ENCODE data around the gene PCGF1.
A peak's percentile ranks its signal among the peaks of the same experiment; 100 is the strongest.
"Not testable (repeated sequence)": the region's sequence is repeated elsewhere in the genome, so short reads cannot be mapped to it uniquely, and the experiment has no call there.

PCGF1 gene

GRCh38 chr2:74482801-74483674 lies 24.5 kb downstream of the PCGF1 start, which contains the start of the genes CCDC142 and TTC31:
CCDC142 (minus strand) TSS chr2:74482998; CDS start chr2:74482837, 161 bp downstream.
TTC31 (plus strand) TSS chr2:74483081; CDS start chr2:74483096, 15 bp downstream.
- peak within 1 kb of the TSS; percentile 78 for H3K4me3 ChIP-seq (ENCODE audit: low read depth, low read length)
- H3K4me1 ChIP-seq (ENCODE audit: control insufficient read depth, insufficient read depth, low read length), result peaks cover 6% of the 10 kb centered on the region
- no peaks in the 10 kb centered on the region for H3K27me3 ChIP-seq (ENCODE audit: control insufficient read depth, insufficient read depth, low read length)
- H3K36me3 ChIP-seq (ENCODE audit: control insufficient read depth, insufficient read depth, low read length), result peaks cover 29% of the 10 kb centered on the region
- peak within 1 kb of the TSS; percentile 76 for H3K9ac ChIP-seq (ENCODE audit: low read depth, low read length)
- H3K9me3 ChIP-seq (ENCODE audit: control insufficient read depth, insufficient read depth, low read length), result no peaks in the 10 kb centered on the region
- peak within 1 kb of the TSS; percentile 90 for H3K27ac ChIP-seq (ENCODE audit: low read depth, low read length)

- Histone ChIP-seq H3K36me3 (ENCODE audit: control insufficient read depth, insufficient read depth, low read length) (peaks cover 34% of the 10 kb centered on the region), H3K27me3 (ENCODE audit: control insufficient read depth, insufficient read depth, low read length) (no peaks in the 10 kb centered on the region), H3K27ac (ENCODE audit: low read depth, low read length) (peak overlapping the region; percentile 90), H3K4me3 (ENCODE audit: low read depth, low read length) (peak overlapping the region; percentile 78), H3K4me1 (ENCODE audit: control insufficient read depth, insufficient read depth, low read length) (peaks cover 6% of the 10 kb centered on the region), H3K9me3 (ENCODE audit: control insufficient read depth, insufficient read depth, low read length) (no peaks in the 10 kb centered on the region), H3K9ac (ENCODE audit: low read depth, low read length) (peak overlapping the region; percentile 76)
Measured at GRCh38 chr2:74481961-74482800, 25.3 kb downstream of the PCGF1 start.

GRCh38 chr2:74481431-74481830 lies 26.1 kb downstream of the PCGF1 start:
- H3K9ac ChIP-seq (ENCODE audit: low read depth, low read length), result no peak overlapping the region
- no peaks in the 10 kb centered on the region for H3K9me3 ChIP-seq (ENCODE audit: control insufficient read depth, insufficient read depth, low read length)
- no peaks in the 10 kb centered on the region for H3K27me3 ChIP-seq (ENCODE audit: control insufficient read depth, insufficient read depth, low read length)
- H3K27ac ChIP-seq (ENCODE audit: low read depth, low read length), result no peak overlapping the region
- H3K4me1 ChIP-seq (ENCODE audit: control insufficient read depth, insufficient read depth, low read length), result peaks cover 6% of the 10 kb centered on the region
- peaks cover 36% of the 10 kb centered on the region for H3K36me3 ChIP-seq (ENCODE audit: control insufficient read depth, insufficient read depth, low read length)
- H3K4me3 ChIP-seq (ENCODE audit: low read depth, low read length), result peak overlapping the region; percentile 78

DNA sequence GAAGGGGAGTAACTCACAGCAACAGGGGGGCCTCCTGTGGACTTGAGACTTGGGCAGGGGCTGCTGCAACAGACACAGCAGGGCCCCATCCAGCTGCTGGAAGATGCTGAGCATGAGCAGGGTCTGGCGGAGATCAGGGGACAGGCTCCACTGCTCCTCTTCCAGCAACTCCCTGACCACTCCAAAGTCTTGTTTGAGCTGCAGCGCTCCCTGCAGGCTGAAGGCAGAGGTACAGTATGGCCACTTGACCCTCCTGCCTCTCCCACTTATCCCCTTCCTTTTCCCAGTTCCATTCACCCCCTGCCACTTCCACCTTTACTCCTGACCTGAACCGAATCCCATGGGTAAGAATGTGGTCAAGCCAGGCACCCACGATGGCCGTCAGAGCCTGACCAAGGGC lies 32.6 kb downstream of the PCGF1 start:
- no peaks in the 10 kb centered on the region for H3K9me3 ChIP-seq (ENCODE audit: control insufficient read depth, insufficient read depth, low read length)
- H3K27me3 ChIP-seq (ENCODE audit: control insufficient read depth, insufficient read depth, low read length), result no peaks in the 10 kb centered on the region
- no peak overlapping the region for H3K27ac ChIP-seq (ENCODE audit: low read depth, low read length)
- H3K4me3 ChIP-seq (ENCODE audit: low read depth, low read length), result no peak overlapping the region
- H3K36me3 ChIP-seq (ENCODE audit: control insufficient read depth, insufficient read depth, low read length), result peaks cover 36% of the 10 kb centered on the region
- H3K9ac ChIP-seq (ENCODE audit: low read depth, low read length), result no peak overlapping the region
- peaks cover 10% of the 10 kb centered on the region; the same call in 1 of the 2 replicates for H3K4me1 ChIP-seq (ENCODE audit: control insufficient read depth, insufficient read depth, low read length)

DNA sequence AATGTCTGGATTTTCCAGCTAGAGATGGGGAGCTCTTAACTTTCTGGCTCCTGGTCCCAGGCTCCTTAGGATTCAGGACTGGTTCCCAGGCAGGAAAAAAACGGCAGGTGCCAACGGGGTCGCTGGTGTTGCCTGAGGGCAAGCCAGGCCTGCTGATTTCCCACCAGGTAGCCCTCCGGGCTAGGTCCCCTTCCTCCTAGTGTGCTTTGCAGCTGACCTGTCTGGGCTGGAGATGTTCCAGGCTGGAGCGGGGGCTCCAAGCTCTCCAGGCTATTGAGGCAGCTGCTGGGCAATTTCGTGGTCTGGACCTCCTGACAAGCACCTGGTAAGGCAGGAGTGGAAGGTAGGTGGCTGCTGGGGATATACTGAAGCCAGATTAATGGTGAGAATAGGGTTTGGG lies 33.0 kb downstream of the PCGF1 start:
- H3K27me3 ChIP-seq (ENCODE audit: control insufficient read depth, insufficient read depth, low read length), result no peaks in the 10 kb centered on the region
- peaks cover 10% of the 10 kb centered on the region; the same call in 1 of the 2 replicates for H3K4me1 ChIP-seq (ENCODE audit: control insufficient read depth, insufficient read depth, low read length)

GRCh38 chr2:74472945-74473258 lies 34.6 kb downstream of the PCGF1 start:
- Histone ChIP-seq H3K9me3 (ENCODE audit: control insufficient read depth, insufficient read depth, low read length) (no peaks in the 10 kb centered on the region), H3K27ac (ENCODE audit: low read depth, low read length) (peak overlapping the region; percentile 95), H3K36me3 (ENCODE audit: control insufficient read depth, insufficient read depth, low read length) (peaks cover 27% of the 10 kb centered on the region), H3K27me3 (ENCODE audit: control insufficient read depth, insufficient read depth, low read length) (no peaks in the 10 kb centered on the region), H3K4me3 (ENCODE audit: low read depth, low read length) (peak overlapping the region; percentile 99), H3K4me1 (ENCODE audit: control insufficient read depth, insufficient read depth, low read length) (peaks cover 10% of the 10 kb centered on the region; the same call in 1 of the 2 replicates), H3K9ac (ENCODE audit: low read depth, low read length) (peak overlapping the region; percentile 81)

More for the DNA sequence above, 33.0 kb downstream of the PCGF1 start:
- Histone ChIP-seq H3K36me3 (ENCODE audit: control insufficient read depth, insufficient read depth, low read length) (peaks cover 31% of the 10 kb centered on the region), H3K9ac (ENCODE audit: low read depth, low read length) (no peak overlapping the region), H3K9me3 (ENCODE audit: control insufficient read depth, insufficient read depth, low read length) (no peaks in the 10 kb centered on the region), H3K27ac (ENCODE audit: low read depth, low read length) (no peak overlapping the region), H3K4me3 (ENCODE audit: low read depth, low read length) (no peak overlapping the region)

- Histone ChIP-seq H3K9me3 (ENCODE audit: control insufficient read depth, insufficient read depth, low read length) (no peaks in the 10 kb centered on the region), H3K27me3 (ENCODE audit: control insufficient read depth, insufficient read depth, low read length) (no peaks in the 10 kb centered on the region), H3K4me3 (ENCODE audit: low read depth, low read length) (peak within 1 kb of the TSS; percentile 99), H3K27ac (ENCODE audit: low read depth, low read length) (peak within 1 kb of the TSS; percentile 95), H3K36me3 (ENCODE audit: control insufficient read depth, insufficient read depth, low read length) (peaks cover 22% of the 10 kb centered on the region), H3K4me1 (ENCODE audit: control insufficient read depth, insufficient read depth, low read length) (peaks cover 10% of the 10 kb centered on the region; the same call in 1 of the 2 replicates), H3K9ac (ENCODE audit: low read depth, low read length) (peak within 1 kb of the TSS; percentile 81)
Measured at GRCh38 chr2:74472086-74472944, 35.2 kb downstream of the PCGF1 start, which contains the start of gene MRPL53. MRPL53 (minus strand) TSS chr2:74472680; CDS start chr2:74472660, 20 bp downstream.

GRCh38 chr2:74471332-74472065 lies 36.0 kb downstream of the PCGF1 start:
- H3K4me3 ChIP-seq (ENCODE audit: low read depth, low read length), result peak overlapping the region; percentile 99
- no peaks in the 10 kb centered on the region for H3K27me3 ChIP-seq (ENCODE audit: control insufficient read depth, insufficient read depth, low read length)
- H3K9me3 ChIP-seq (ENCODE audit: control insufficient read depth, insufficient read depth, low read length), result no peaks in the 10 kb centered on the region
- peak overlapping the region; percentile 95 for H3K27ac ChIP-seq (ENCODE audit: low read depth, low read length)
- H3K9ac ChIP-seq (ENCODE audit: low read depth, low read length), result peak overlapping the region; percentile 81
- H3K36me3 ChIP-seq (ENCODE audit: control insufficient read depth, insufficient read depth, low read length), result peaks cover 17% of the 10 kb centered on the region
- peaks cover 10% of the 10 kb centered on the region; the same call in 1 of the 2 replicates for H3K4me1 ChIP-seq (ENCODE audit: control insufficient read depth, insufficient read depth, low read length)

GRCh38 chr2:74470742-74471141 lies 36.8 kb downstream of the PCGF1 start:
- not testable (repeated sequence) for H3K9ac ChIP-seq (ENCODE audit: low read depth, low read length); H3K27me3 ChIP-seq (ENCODE audit: control insufficient read depth, insufficient read depth, low read length); H3K4me3 ChIP-seq (ENCODE audit: low read depth, low read length); H3K9me3 ChIP-seq (ENCODE audit: control insufficient read depth, insufficient read depth, low read length); H3K27ac ChIP-seq (ENCODE audit: low read depth, low read length)
- peaks cover 16% of the 10 kb centered on the region for H3K36me3 ChIP-seq (ENCODE audit: control insufficient read depth, insufficient read depth, low read length)
- peaks cover 13% of the 10 kb centered on the region; the same call in 1 of the 2 replicates for H3K4me1 ChIP-seq (ENCODE audit: control insufficient read depth, insufficient read depth, low read length)
